ENCODE results near the gene GLUD2.
"Not testable (repeated sequence)": the region's sequence is repeated elsewhere in the genome, so short reads cannot be mapped to it uniquely, and the experiment has no call there.

GLUD2 gene

GRCh38 chrX:121047441-121048419 lies at the start of gene GLUD2:
Gene GLUD2 (plus strand): TSS chrX:121047610. CDS start chrX:121047685, 75 bp downstream.
- not testable (repeated sequence) for DNase-seq

GRCh38 chrX:120999413-120999812 lies 48.0 kb upstream of the GLUD2 start:
- DNase-seq, result no peak

- DNase-seq, result no peak
These were observed 46.8 kb upstream of the GLUD2 start for GRCh38 chrX:121000589-121000988.

GRCh38 chrX:121008920-121009319 lies 38.5 kb upstream of the GLUD2 start:
- no peak for DNase-seq

GRCh38 chrX:121009764-121010163 lies 37.6 kb upstream of the GLUD2 start:
- no peak for DNase-seq

DNA sequence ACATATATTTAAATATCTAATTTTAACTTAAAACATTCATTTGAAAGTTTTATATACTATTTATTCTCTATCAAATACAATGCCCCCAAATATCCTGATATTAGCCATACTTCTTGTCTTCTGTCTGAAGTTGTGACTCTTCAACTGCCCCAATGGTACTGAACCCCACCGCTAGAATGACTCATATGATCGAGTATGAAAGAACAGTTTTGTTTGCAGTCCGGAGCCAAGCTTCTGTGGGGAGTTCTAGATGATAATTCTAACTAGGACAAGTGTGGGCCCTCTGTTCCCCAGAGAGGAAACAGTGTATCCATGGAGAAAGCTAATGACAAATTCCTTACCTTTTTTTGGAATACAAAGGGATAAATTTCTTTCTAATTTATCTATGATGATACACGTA lies 37.2 kb upstream of the GLUD2 start:
- no peak for DNase-seq

- no peak for DNase-seq
These were observed 36.2 kb upstream of the GLUD2 start for GRCh38 chrX:121011254-121011653.

GRCh38 chrX:121013897-121014455 lies 33.4 kb upstream of the GLUD2 start:
- DNase-seq, result no peak

GRCh38 chrX:121014826-121015225 lies 32.6 kb upstream of the GLUD2 start:
- DNase-seq, result no peak

GRCh38 chrX:121028419-121028818 lies 19.0 kb upstream of the GLUD2 start:
- DNase-seq, result no peak

DNA sequence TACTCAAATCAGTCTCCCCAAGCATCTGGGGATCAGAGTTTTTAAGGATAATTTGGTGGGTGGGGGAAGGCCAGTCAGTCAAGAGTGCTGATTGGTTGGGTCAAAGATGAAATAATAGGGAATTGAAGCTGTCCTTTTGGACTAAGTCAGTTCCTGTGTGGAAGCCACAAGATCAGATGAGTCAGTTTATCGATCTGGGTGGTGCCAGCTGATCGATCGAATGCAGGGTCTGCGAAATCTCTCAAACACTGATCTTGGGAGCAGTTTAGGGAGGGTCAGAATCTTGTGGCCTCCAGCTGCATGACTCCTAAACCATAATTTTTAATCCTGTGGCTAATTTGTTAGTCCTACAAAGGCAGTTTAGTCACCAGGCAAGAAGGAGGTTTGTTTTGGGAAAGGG lies 17.3 kb upstream of the GLUD2 start:
- DNase-seq, result no peak

GRCh38 chrX:121032531-121032930 lies 14.9 kb upstream of the GLUD2 start:
- no peak for DNase-seq

DNA sequence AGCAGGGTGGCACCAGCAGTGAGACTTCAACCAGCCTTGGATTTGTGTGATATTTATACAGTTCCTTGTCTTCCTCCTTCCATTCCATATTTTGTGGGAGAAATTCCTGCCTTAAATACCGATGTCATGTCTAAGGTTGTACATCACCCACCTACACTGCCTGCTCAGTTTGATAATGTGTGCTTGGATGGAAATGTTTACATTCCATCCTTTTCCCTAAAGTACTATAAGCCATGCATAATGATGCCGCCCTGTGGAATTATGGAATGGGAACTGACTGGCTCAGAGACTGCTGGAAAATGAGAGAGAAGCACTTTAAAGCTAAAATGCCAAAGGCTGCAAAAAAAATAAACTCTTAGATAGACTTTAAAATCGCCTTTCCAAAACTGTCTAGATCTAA lies 11.3 kb upstream of the GLUD2 start:
- DNase-seq, result no peak

GRCh38 chrX:121036951-121037350 lies 10.5 kb upstream of the GLUD2 start:
- DNase-seq, result no peak

- DNase-seq, result no peak
These were observed 3.4 kb downstream of the GLUD2 start for GRCh38 chrX:121050781-121051180.

- DNase-seq, result no peak
These were observed 4.7 kb downstream of the GLUD2 start for GRCh38 chrX:121052122-121052521.

GRCh38 chrX:121062289-121062688 lies 14.9 kb downstream of the GLUD2 start:
- no peak for DNase-seq

DNA sequence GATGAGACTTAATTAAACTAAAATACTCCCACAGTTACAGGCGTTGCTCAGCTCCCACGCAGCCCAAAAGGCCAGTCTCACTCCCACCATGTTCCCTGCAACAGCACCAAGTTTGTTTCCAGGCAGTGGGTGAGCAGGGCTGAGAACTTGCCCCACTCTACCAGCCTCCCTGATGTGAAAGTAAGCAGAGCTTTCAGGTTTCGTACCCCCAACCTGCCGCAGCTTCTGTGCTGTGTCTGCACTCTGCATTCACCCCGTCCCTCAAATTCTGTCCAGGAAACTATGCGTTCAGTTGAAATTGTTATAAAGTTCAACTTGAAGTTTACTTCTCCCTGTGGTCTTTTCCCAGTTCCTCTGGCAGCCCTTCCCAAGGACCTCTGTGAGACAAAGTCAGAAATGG lies 17.2 kb downstream of the GLUD2 start:
- DNase-seq, result no peak

DNA sequence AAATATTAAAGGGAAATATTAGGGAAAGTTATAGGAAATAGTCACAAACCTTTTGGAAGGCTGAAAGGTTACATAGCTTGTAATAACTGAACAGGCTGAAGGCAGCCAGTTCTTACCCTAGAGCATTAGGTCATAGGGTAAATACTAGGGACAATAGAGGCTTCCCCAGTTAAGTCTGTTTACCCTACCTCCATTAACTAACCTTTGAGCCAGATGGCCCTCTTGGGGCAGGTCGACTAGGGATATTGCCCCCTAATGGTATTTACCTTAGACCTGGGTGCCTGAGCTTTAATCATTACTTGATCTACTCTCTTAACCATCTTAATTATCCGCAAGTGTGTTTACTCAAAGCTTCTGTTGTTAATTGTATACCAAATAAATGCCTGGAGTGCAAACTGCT lies 36.8 kb downstream of the GLUD2 start:
- not testable (repeated sequence) for DNase-seq

- DNase-seq, result no peak
These were observed 37.6 kb downstream of the GLUD2 start for GRCh38 chrX:121084903-121085611.

DNA sequence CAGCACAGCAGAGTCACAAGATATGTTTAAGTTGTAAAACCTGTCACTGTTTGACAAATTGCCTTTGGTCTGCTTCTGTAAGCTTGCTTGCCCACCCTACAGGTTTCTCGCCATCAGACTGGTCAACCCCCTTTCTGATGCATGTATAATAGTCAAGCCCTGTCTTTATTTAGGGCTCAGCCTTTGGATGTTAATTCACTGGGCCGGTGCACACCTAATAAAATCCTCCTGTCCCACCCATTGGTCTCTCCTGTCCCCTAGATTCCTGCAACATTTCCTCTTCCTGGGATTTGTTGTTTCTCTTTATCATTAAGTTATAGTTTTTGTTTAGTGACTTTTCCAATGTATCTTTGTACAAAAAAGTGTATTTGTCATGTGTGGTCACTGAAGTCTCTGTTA lies 38.2 kb downstream of the GLUD2 start:
- no peak for DNase-seq

- no peak for DNase-seq
These were observed 45.6 kb downstream of the GLUD2 start for GRCh38 chrX:121093011-121093410.

Measured in NCI-H1436 (cell line).